Memory B cell (primary cell): ENCODE results near the gene CERS6.
A peak's percentile ranks its signal among the peaks of the same experiment; 100 is the strongest.
"Not testable (repeated sequence)": the region's sequence is repeated elsewhere in the genome, so short reads cannot be mapped to it uniquely, and the experiment has no call there.

Experiments used
- ATAC-seq: fragments of 150-1000 bp; cut with Tn5 transposase; 2 replicates; pipeline ENCODE4 v1.10.0; 2021; ENCODE audit warnings: low read depth, mild to moderate bottlenecking, moderate library complexity
- DNase-seq, 2 donors: peaks; one replicate each; pipeline ENCODE4 v3.0.0; 2022; ENCODE audit warnings: low spot score in 2 of 2
- H3K27ac Mint-ChIP-seq: one replicate; pipeline ENCODE4 v1.8.0; 2022; ENCODE audit warnings: mild to moderate bottlenecking, moderate library complexity, mixed read lengths
- H3K27me3 Mint-ChIP-seq: one replicate; pipeline ENCODE4 v1.8.0; 2022; ENCODE audit warnings: mixed read lengths
- H3K36me3 Mint-ChIP-seq: one replicate; pipeline ENCODE4 v1.8.0; 2022; ENCODE audit warnings: mild to moderate bottlenecking, mixed read lengths
- H3K4me1 Mint-ChIP-seq: one replicate; pipeline ENCODE4 v1.8.0; 2022; ENCODE audit warnings: mixed read lengths
- H3K4me3 Mint-ChIP-seq: one replicate; pipeline ENCODE4 v1.8.0; 2022; ENCODE audit warnings: mild to moderate bottlenecking, moderate library complexity, mixed read lengths
- H3K9me3 Mint-ChIP-seq: one replicate; pipeline ENCODE4 v1.8.0; 2022; ENCODE audit warnings: mixed read lengths

CERS6 gene

DNA sequence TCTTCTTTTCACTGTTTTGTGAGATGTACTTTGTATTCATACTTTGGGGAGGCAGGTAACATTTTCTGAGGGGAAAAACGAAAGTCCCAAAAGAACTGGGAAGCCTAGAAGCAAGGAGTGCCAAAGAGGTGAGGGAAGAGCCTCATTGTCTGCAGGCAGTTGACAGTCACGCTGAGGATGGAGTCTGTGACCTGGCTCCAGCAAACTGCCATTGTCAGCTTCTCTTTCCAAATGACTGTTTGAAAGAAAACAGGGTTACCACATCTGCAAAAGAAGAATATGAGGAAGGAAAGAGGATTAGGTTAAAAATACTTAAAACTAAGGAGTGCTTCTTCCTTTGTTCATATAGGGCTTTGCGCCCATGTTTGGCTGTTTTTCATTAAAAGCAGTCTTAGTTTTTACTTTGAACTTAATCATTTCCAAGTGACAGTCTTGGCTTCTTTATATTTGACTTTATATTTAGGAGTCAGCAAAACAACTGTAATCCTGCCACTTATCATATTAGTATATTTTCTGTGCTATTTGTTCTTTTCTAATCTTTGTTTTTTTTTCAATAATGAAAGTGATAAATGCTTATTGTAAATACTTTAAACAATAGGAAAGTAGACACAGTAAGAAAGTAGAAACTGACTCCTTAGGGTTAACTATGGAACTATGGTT lies 35.0 kb downstream of the CERS6 start:
- H3K36me3 Mint-ChIP-seq = no peaks in the 10 kb centered on the region
- ATAC-seq (no peak), DNase-seq (no peak)
- no peaks in the 10 kb centered on the region for H3K9me3 Mint-ChIP-seq
- peaks cover 3% of the 10 kb centered on the region for H3K27me3 Mint-ChIP-seq
- H3K27ac Mint-ChIP-seq = no peak overlapping the region
- H3K4me1 Mint-ChIP-seq = peaks cover 2% of the 10 kb centered on the region
- peak overlapping the region; percentile 25 for H3K4me3 Mint-ChIP-seq

DNA sequence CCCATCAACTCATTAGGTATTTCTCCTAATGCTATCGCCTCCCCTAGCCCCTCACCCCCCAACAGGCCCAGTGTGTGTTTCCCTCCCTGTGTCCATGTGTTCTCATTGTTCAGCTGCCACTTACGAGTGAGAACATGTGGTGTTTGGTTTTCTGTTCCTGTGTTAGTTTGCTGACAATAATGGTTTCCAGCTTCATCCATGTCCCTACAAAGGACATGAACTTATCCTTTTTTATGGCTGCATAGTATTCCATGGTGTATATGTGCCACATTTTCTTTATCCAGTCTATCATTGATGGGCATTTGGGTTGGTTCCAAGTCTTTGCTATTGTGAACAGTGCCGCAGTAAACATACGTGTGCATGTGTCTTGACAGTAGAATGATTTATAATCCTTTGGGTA lies 35.7 kb downstream of the CERS6 start:
- not testable (repeated sequence) for H3K27ac Mint-ChIP-seq, ATAC-seq, H3K9me3 Mint-ChIP-seq, H3K36me3 Mint-ChIP-seq, H3K4me3 Mint-ChIP-seq, DNase-seq, H3K27me3 Mint-ChIP-seq, H3K4me1 Mint-ChIP-seq

DNA sequence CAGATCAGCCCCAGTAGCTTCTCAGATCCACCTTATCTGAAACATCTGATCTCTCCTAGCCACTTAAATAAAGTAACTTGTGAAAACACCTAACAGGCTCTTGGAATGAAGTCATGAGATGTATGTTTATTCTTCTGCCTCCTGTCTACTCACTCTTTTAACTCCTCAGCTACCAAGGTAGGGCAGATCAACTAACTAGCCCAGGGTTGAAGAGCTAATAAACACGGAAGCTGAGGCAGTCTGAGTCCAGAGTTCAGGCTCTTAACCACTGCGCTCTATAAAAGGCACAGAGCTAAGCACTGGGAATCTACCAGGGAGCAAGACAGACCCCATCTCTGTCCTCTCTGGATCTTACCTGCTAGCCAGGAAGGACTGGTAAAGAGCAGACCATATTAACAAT lies 37.1 kb downstream of the CERS6 start:
- not testable (repeated sequence) for ATAC-seq, H3K36me3 Mint-ChIP-seq, H3K4me1 Mint-ChIP-seq, H3K9me3 Mint-ChIP-seq, DNase-seq, H3K4me3 Mint-ChIP-seq, H3K27ac Mint-ChIP-seq, H3K27me3 Mint-ChIP-seq

DNA sequence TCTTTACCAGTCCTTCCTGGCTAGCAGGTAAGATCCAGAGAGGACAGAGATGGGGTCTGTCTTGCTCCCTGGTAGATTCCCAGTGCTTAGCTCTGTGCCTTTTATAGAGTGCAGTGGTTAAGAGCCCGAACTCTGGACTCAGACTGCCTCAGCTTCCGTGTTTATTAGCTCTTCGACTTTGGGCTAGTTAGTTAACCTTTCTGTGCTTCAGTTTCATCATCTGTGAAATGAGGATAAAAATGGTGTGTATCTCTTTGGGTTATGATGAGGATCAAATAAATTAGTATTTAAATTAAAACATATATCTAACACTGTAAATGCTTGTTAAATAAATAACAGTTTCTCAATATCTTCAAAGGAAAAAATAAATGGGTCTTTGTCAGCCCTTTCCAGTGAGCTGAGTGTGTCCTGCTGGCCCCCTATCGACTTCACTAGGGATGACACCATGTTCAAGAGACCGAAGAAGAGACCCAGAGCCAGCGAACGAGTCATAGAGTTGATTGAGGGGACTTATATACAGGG lies 38.2 kb downstream of the CERS6 start:
- Mint-ChIP-seq H3K9me3 (no peaks in the 10 kb centered on the region), H3K27me3 (peaks cover 3% of the 10 kb centered on the region), H3K4me1 (peaks cover 2% of the 10 kb centered on the region), H3K4me3 (no peak overlapping the region), H3K36me3 (no peaks in the 10 kb centered on the region), H3K27ac (no peak overlapping the region)
- ATAC-seq = no peak
- DNase-seq = no peak

DNA sequence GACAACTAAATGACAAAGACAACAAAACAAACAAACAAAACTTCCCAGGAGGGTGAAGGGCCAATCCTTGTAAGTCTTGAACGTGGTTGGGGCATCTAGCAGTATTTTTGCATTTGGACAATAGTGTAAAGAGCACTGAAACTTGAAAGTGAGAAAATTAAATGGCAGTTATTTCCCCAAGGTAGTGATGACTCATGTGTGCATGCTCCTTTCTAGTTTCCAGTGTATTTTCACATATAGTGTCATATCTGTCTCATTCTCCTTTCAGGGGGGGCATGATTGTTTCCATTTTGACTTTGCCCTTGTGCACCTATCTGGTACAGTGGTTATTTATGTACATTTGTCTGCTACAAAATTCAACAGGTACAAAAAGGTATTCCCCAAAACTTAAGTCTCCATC lies 39.5 kb downstream of the CERS6 start:
- Mint-ChIP-seq H3K9me3 (peaks cover 1% of the 10 kb centered on the region), H3K27me3 (peaks cover 3% of the 10 kb centered on the region), H3K36me3 (no peaks in the 10 kb centered on the region), H3K27ac (no peak overlapping the region), H3K4me3 (no peak overlapping the region), H3K4me1 (peaks cover 2% of the 10 kb centered on the region)
- DNase-seq (no peak), ATAC-seq (no peak)

DNA sequence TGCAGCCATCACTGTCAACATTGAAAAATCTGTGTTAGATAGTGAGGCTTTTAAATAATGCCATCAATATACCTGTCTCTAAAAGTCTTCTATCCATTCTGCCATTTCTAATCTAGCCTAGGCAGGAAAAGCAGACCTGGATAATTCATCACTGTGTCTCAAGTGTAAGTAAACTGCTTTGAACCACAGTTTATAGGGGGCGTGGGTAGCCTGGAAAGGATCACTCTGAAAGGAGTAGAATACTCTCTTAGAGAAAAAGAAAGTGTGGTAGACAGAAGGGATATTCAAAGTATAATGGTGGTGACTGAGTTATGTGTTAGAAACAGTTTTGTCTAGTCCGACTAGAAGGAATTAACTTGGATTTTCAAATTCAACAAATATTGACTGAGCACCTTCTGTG lies 40.8 kb downstream of the CERS6 start:
- peaks cover 1% of the 10 kb centered on the region for H3K9me3 Mint-ChIP-seq
- DNase-seq (no peak), ATAC-seq (no peak)
- no peak overlapping the region for H3K27ac Mint-ChIP-seq
- peaks cover 2% of the 10 kb centered on the region for H3K4me1 Mint-ChIP-seq
- H3K27me3 Mint-ChIP-seq = peaks cover 3% of the 10 kb centered on the region
- no peak overlapping the region for H3K4me3 Mint-ChIP-seq
- H3K36me3 Mint-ChIP-seq = no peaks in the 10 kb centered on the region

DNA sequence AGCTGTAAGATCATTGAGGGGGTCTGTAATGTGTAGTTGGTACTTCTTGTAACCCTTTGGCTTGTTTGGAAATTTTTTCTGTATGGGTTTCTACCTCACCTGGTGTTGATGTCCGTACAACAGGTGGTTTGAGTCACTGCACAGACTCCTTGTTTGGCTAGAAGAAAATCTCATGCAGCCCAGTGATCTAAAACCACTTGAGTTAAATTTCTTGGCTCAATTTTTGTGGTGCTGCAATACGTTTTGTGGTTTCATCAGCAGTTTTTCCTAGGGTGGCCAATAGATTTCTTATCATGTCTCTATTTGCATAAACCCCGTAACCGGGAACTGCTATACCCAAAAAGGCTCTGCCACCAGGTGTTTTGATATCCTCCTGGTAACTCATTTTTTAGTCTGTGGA lies 43.4 kb downstream of the CERS6 start:
- H3K36me3 Mint-ChIP-seq = peaks cover 1% of the 10 kb centered on the region
- H3K27ac Mint-ChIP-seq = no peak overlapping the region
- H3K4me1 Mint-ChIP-seq = peaks cover 2% of the 10 kb centered on the region
- ATAC-seq (no peak), DNase-seq (no peak)
- H3K4me3 Mint-ChIP-seq = no peak overlapping the region
- H3K9me3 Mint-ChIP-seq = peaks cover 8% of the 10 kb centered on the region
- peaks cover 3% of the 10 kb centered on the region for H3K27me3 Mint-ChIP-seq

DNA sequence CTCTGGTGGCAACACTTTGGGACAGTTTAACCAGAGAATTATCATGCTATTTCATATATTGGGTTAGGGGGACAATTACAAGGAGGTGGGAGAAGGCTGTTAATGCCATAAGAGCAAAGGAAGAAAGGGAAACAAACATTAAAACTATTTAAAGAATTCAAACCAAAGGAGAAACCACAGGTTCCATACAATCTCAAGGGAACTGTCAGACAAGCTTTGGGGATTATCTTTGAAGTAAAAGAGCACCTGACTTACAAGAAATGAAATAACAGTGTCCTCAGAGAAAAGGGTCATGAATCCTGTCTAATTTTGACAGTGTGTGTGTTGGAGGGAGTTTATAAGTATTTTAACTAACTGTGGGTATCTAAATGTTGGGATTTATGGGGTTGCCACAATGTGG lies 44.4 kb downstream of the CERS6 start:
- Mint-ChIP-seq H3K36me3 (peaks cover 1% of the 10 kb centered on the region), H3K27ac (no peak overlapping the region), H3K4me3 (no peak overlapping the region), H3K9me3 (peaks cover 8% of the 10 kb centered on the region), H3K4me1 (peaks cover 2% of the 10 kb centered on the region), H3K27me3 (peaks cover 3% of the 10 kb centered on the region)
- no peak for ATAC-seq
- DNase-seq = no peak

DNA sequence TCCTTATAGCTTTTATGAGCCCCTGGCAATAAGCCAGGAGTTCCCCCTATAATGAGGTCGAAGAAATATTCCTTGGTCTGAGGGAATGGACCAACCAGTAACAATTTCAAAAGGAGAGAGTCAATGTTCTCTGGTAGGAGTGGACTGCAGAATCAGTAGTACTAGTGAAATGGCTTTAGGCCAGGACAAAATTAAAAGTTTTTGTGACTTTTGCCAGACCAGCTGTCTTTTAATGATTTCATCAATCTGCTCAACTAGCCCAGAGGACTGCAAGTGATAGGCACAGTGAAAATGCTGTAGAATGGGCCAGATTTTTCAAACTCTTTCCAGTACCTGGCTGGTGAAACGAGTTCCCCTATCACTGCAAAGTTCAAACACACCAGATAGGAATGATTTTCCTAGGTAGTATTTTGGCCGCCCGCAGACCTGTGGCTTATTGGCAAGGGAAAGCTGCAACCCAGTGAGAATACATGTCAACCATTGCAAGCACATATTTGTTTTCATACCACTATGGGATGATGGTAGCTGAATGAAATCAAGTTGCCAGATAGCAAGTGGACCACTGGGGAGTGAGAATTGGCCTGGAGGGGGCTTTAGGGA lies 45.5 kb downstream of the CERS6 start:
- Mint-ChIP-seq H3K9me3 (peaks cover 8% of the 10 kb centered on the region), H3K36me3 (peaks cover 1% of the 10 kb centered on the region), H3K27ac (no peak overlapping the region), H3K27me3 (no peaks in the 10 kb centered on the region), H3K4me3 (no peak overlapping the region), H3K4me1 (no peaks in the 10 kb centered on the region)
- no peak for DNase-seq
- no peak for ATAC-seq

DNA sequence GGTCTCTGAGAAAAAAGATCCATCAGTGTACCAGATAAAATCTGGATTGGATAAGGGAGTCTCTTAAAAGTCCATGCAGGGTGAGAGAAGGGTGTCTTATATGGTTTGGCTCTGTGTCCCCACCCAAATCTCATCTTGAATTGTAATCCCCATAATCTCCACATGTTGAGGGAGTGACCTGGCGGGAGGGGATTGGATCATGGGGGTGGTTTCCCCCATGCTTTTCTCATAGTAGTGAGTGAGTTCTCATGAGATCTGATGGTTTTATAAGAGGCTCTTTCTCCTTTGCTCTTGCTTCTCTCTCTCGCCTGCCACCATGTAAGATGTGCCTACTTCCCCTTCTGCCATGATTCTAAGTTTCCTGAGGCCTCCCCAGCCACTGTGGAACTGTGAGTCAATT lies 46.8 kb downstream of the CERS6 start:
- DNase-seq, H3K36me3 Mint-ChIP-seq, H3K4me3 Mint-ChIP-seq, H3K4me1 Mint-ChIP-seq, H3K9me3 Mint-ChIP-seq, H3K27ac Mint-ChIP-seq, ATAC-seq, H3K27me3 Mint-ChIP-seq: not testable (repeated sequence)

DNA sequence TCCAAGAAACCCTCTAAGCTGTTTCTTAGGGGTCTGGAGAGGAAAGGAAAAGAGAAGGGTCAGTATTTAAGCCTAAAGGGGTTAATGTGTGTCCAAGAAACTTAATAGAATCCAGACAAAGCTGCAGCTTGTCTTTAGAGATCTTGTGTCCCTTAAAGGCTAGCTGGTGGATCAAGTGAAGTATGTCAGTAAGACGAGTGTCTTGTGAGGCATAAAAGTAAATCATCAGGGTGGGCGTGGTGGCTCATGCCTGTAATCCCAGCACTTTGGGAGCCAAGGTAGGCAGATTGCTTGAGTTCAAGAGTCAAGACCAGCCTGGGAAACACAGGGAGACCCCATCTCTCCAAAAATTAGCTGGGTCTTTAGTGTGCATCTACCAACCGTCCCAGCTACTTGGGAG lies 47.8 kb downstream of the CERS6 start:
- no peak for ATAC-seq
- Mint-ChIP-seq H3K27ac (no peak overlapping the region), H3K4me3 (no peak overlapping the region), H3K27me3 (no peaks in the 10 kb centered on the region), H3K4me1 (no peaks in the 10 kb centered on the region), H3K9me3 (peaks cover 8% of the 10 kb centered on the region), H3K36me3 (peaks cover 1% of the 10 kb centered on the region)
- DNase-seq = no peak

DNA sequence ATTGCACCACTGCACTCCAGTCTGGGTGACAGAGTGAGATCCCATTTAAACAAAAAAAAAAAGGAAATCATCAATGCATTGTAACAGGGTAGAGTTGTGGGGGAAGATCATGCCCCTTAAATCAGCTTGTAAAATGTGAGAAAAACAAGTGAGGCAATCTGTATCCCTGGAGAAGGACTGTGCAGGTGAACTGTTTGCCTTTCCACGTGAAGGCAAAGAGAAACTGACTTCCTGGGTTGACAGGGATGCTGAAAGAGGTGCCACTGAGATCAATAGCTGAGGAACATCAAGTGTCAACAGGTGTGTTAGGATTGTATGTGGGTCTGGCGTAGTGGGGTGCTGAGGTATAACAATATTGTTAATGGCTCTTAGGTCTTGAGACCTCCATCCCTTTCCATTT lies 48.3 kb downstream of the CERS6 start:
- H3K4me1 Mint-ChIP-seq = no peaks in the 10 kb centered on the region
- no peaks in the 10 kb centered on the region for H3K27me3 Mint-ChIP-seq
- ATAC-seq = no peak
- no peak overlapping the region for H3K4me3 Mint-ChIP-seq
- peaks cover 8% of the 10 kb centered on the region for H3K9me3 Mint-ChIP-seq
- DNase-seq = no peak
- H3K36me3 Mint-ChIP-seq = peaks cover 1% of the 10 kb centered on the region
- no peak overlapping the region for H3K27ac Mint-ChIP-seq

DNA sequence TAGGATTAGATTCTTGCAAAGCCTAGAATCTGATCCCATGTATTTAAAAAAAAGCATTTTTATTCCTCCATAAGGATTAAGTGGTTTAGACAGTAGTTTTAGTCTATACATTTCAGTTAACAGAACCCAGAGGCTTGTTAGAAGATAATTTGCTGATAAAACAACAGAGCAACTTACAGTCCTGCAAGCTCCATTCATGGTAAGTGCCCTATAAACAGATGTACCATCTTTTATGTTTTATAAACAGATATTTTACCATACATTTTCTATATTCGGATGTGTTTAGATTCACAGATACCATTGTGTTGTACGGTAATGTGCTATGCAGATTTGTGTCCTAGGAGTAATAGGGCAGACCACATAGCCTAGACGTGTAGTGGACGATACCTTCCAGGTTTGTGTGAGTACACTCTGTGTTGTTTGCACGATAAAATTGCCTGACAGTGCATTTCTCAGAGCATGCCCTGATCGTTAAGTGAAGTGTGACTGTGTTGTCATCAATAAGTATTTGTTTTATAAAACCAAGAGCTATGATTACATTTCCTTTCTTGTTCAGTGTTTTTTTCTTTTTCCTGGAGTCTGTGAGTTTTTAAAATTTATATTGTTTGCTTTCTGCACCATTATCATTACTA lies 54.2 kb downstream of the CERS6 start:
- Mint-ChIP-seq H3K4me3 (no peak overlapping the region), H3K27ac (no peak overlapping the region), H3K9me3 (no peaks in the 10 kb centered on the region), H3K36me3 (no peaks in the 10 kb centered on the region), H3K4me1 (no peaks in the 10 kb centered on the region), H3K27me3 (no peaks in the 10 kb centered on the region)
- no peak for ATAC-seq
- no peak for DNase-seq

DNA sequence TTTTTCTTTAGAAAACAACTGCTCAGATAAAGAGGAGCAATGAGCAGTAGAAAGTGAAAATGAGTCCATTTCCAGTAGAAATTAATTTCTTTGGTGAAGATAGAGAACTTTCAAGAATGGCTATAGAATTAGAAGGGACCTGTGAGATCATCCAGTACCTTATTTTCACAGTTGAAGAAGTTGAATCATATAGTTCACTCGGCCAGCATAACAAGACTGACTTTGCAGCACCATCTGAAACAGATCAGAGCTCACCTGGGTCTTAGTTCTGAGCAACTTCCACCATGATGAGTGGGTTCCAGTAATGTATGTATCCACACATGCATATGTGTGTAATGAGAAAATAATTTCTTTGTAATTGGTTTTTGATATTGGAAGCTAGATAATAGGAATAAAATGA lies 58.6 kb downstream of the CERS6 start:
- Mint-ChIP-seq H3K9me3 (no peaks in the 10 kb centered on the region), H3K4me3 (no peak overlapping the region), H3K4me1 (no peaks in the 10 kb centered on the region), H3K36me3 (no peaks in the 10 kb centered on the region), H3K27ac (no peak overlapping the region), H3K27me3 (no peaks in the 10 kb centered on the region)
- ATAC-seq = no peak
- no peak for DNase-seq

DNA sequence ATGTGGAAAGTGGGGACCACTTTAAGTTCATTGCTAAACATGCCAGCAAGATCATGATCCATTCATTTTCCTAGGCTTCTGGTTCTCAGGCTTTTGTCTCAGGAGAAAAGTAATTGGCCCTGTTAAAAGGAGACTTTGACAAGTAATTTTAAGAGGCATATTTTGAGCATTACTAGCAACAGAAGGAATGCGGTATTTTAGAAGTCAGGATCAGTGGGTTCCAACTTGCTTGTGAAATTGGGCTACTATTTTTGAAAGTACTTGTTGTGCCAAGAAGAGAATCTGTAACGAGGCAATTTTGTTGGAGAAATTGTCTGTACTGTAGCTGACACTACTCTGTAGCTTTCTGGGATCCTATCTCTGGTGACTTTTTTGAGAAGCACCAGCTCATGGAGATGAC lies 59.4 kb downstream of the CERS6 start:
- Mint-ChIP-seq H3K4me3 (no peak overlapping the region), H3K36me3 (no peaks in the 10 kb centered on the region), H3K9me3 (no peaks in the 10 kb centered on the region), H3K4me1 (no peaks in the 10 kb centered on the region), H3K27me3 (no peaks in the 10 kb centered on the region), H3K27ac (no peak overlapping the region)
- ATAC-seq (no peak), DNase-seq (no peak)
